ENCODE results near the gene TTC3.
A peak's percentile ranks its signal among the peaks of the same experiment; 100 is the strongest.
"Not testable (repeated sequence)": the region's sequence is repeated elsewhere in the genome, so short reads cannot be mapped to it uniquely, and the experiment has no call there.

The TTC3 gene

GRCh38 chr21:37072988-37073416 is at the start of gene TTC3, which contains the start of gene PIGP:
Gene TTC3 (plus strand): TSS chr21:37073254. CDS start chr21:37087258, 14,004 bp downstream.
Gene PIGP (minus strand): TSS chr21:37073071. CDS start chr21:37072515, 556 bp downstream.
- H3K27me3 ChIP-seq (ENCODE audit: low read depth, low read length) = no peaks in the 10 kb centered on the region
- H3K27ac ChIP-seq (ENCODE audit: low read length) = peak within 1 kb of the TSS; percentile 99
- peak within 1 kb of the TSS; percentile 86 to 95 for H3K4me3 ChIP-seq (ENCODE audit: low read depth in 1 of 2, low read length in 2 of 2)
- peaks cover 16 to 29% of the 10 kb centered on the region in 2 donors for H3K4me1 ChIP-seq (ENCODE audit: control insufficient read depth in 1 of 2, insufficient read depth in 2 of 2, low read length in 2 of 2)
- no peaks in the 10 kb centered on the region for H3K9me3 ChIP-seq (ENCODE audit: control insufficient read depth in 1 of 2, low read length in 2 of 2)
- H3K36me3 ChIP-seq (ENCODE audit: control insufficient read depth in 1 of 2, insufficient read depth in 2 of 2, low read length in 2 of 2) = peaks cover 8 to 18% of the 10 kb centered on the region in 2 donors

- Histone ChIP-seq H3K27ac (ENCODE audit: low read length) (no peak overlapping the region), H3K4me1 (ENCODE audit: control insufficient read depth in 1 of 2, insufficient read depth in 2 of 2, low read length in 2 of 2) (no peaks in the 10 kb centered on the region), H3K27me3 (ENCODE audit: low read depth, low read length) (no peaks in the 10 kb centered on the region), H3K36me3 (ENCODE audit: control insufficient read depth in 1 of 2, insufficient read depth in 2 of 2, low read length in 2 of 2) (no peaks in the 10 kb centered on the region), H3K4me3 (ENCODE audit: low read depth in 1 of 2, low read length in 2 of 2) (no peak overlapping the region), H3K9me3 (ENCODE audit: control insufficient read depth in 1 of 2, low read length in 2 of 2) (no peaks in the 10 kb centered on the region)
These were observed 46.6 kb upstream of the TTC3 start for GRCh38 chr21:37026499-37026898.

GRCh38 chr21:37028570-37028969 is 44.5 kb upstream of the TTC3 start:
- no peaks in the 10 kb centered on the region for H3K4me1 ChIP-seq (ENCODE audit: control insufficient read depth in 1 of 2, insufficient read depth in 2 of 2, low read length in 2 of 2)
- H3K4me3 ChIP-seq (ENCODE audit: low read depth in 1 of 2, low read length in 2 of 2) = no peak overlapping the region
- H3K27me3 ChIP-seq (ENCODE audit: low read depth, low read length) = no peaks in the 10 kb centered on the region
- no peaks in the 10 kb centered on the region for H3K36me3 ChIP-seq (ENCODE audit: control insufficient read depth in 1 of 2, insufficient read depth in 2 of 2, low read length in 2 of 2)
- H3K9me3 ChIP-seq (ENCODE audit: control insufficient read depth in 1 of 2, low read length in 2 of 2) = no peaks in the 10 kb centered on the region
- H3K27ac ChIP-seq (ENCODE audit: low read length) = no peak overlapping the region

- Histone ChIP-seq H3K27me3 (ENCODE audit: low read depth, low read length) (no peaks in the 10 kb centered on the region), H3K36me3 (ENCODE audit: control insufficient read depth in 1 of 2, insufficient read depth in 2 of 2, low read length in 2 of 2) (no peaks in the 10 kb centered on the region), H3K4me3 (ENCODE audit: low read depth in 1 of 2, low read length in 2 of 2) (no peak overlapping the region), H3K27ac (ENCODE audit: low read length) (no peak overlapping the region), H3K4me1 (ENCODE audit: control insufficient read depth in 1 of 2, insufficient read depth in 2 of 2, low read length in 2 of 2) (no peaks in the 10 kb centered on the region), H3K9me3 (ENCODE audit: control insufficient read depth in 1 of 2, low read length in 2 of 2) (no peaks in the 10 kb centered on the region)
These were observed 42.2 kb upstream of the TTC3 start for GRCh38 chr21:37030864-37031263.

- Histone ChIP-seq H3K4me3 (ENCODE audit: low read depth in 1 of 2, low read length in 2 of 2) (no peak overlapping the region), H3K4me1 (ENCODE audit: control insufficient read depth in 1 of 2, insufficient read depth in 2 of 2, low read length in 2 of 2) (no peaks in the 10 kb centered on the region), H3K27ac (ENCODE audit: low read length) (no peak overlapping the region), H3K36me3 (ENCODE audit: control insufficient read depth in 1 of 2, insufficient read depth in 2 of 2, low read length in 2 of 2) (no peaks in the 10 kb centered on the region), H3K27me3 (ENCODE audit: low read depth, low read length) (no peaks in the 10 kb centered on the region), H3K9me3 (ENCODE audit: control insufficient read depth in 1 of 2, low read length in 2 of 2) (no peaks in the 10 kb centered on the region)
These were observed 40.8 kb upstream of the TTC3 start for GRCh38 chr21:37032293-37032692.

- Histone ChIP-seq H3K9me3 (ENCODE audit: control insufficient read depth in 1 of 2, low read length in 2 of 2) (no peaks in the 10 kb centered on the region), H3K36me3 (ENCODE audit: control insufficient read depth in 1 of 2, insufficient read depth in 2 of 2, low read length in 2 of 2) (no peaks in the 10 kb centered on the region), H3K4me1 (ENCODE audit: control insufficient read depth in 1 of 2, insufficient read depth in 2 of 2, low read length in 2 of 2) (no peaks in the 10 kb centered on the region), H3K4me3 (ENCODE audit: low read depth in 1 of 2, low read length in 2 of 2) (no peak overlapping the region), H3K27me3 (ENCODE audit: low read depth, low read length) (no peaks in the 10 kb centered on the region), H3K27ac (ENCODE audit: low read length) (no peak overlapping the region)
These were observed 40.1 kb upstream of the TTC3 start for GRCh38 chr21:37032877-37033471.

- H3K9me3 ChIP-seq (ENCODE audit: control insufficient read depth in 1 of 2, low read length in 2 of 2); H3K4me3 ChIP-seq (ENCODE audit: low read depth in 1 of 2, low read length in 2 of 2); H3K27me3 ChIP-seq (ENCODE audit: low read depth, low read length); H3K36me3 ChIP-seq (ENCODE audit: control insufficient read depth in 1 of 2, insufficient read depth in 2 of 2, low read length in 2 of 2); H3K4me1 ChIP-seq (ENCODE audit: control insufficient read depth in 1 of 2, insufficient read depth in 2 of 2, low read length in 2 of 2); H3K27ac ChIP-seq (ENCODE audit: low read length): not testable (repeated sequence)
These were observed 38.7 kb upstream of the TTC3 start for GRCh38 chr21:37034394-37034793.

- Histone ChIP-seq H3K4me3 (ENCODE audit: low read depth in 1 of 2, low read length in 2 of 2) (no peak overlapping the region), H3K27ac (ENCODE audit: low read length) (no peak overlapping the region), H3K36me3 (ENCODE audit: control insufficient read depth in 1 of 2, insufficient read depth in 2 of 2, low read length in 2 of 2) (no peaks in the 10 kb centered on the region), H3K4me1 (ENCODE audit: control insufficient read depth in 1 of 2, insufficient read depth in 2 of 2, low read length in 2 of 2) (no peaks in the 10 kb centered on the region), H3K27me3 (ENCODE audit: low read depth, low read length) (no peaks in the 10 kb centered on the region), H3K9me3 (ENCODE audit: control insufficient read depth in 1 of 2, low read length in 2 of 2) (no peaks in the 10 kb centered on the region)
These were observed 36.9 kb upstream of the TTC3 start for GRCh38 chr21:37036177-37036576.

- Histone ChIP-seq H3K9me3 (ENCODE audit: control insufficient read depth in 1 of 2, low read length in 2 of 2) (no peaks in the 10 kb centered on the region), H3K27ac (ENCODE audit: low read length) (no peak overlapping the region), H3K4me1 (ENCODE audit: control insufficient read depth in 1 of 2, insufficient read depth in 2 of 2, low read length in 2 of 2) (no peaks in the 10 kb centered on the region), H3K36me3 (ENCODE audit: control insufficient read depth in 1 of 2, insufficient read depth in 2 of 2, low read length in 2 of 2) (no peaks in the 10 kb centered on the region), H3K4me3 (ENCODE audit: low read depth in 1 of 2, low read length in 2 of 2) (no peak overlapping the region), H3K27me3 (ENCODE audit: low read depth, low read length) (no peaks in the 10 kb centered on the region)
These were observed 33.5 kb upstream of the TTC3 start for GRCh38 chr21:37039411-37040075.

GRCh38 chr21:37040212-37040611 is 32.8 kb upstream of the TTC3 start:
- Histone ChIP-seq H3K27me3 (ENCODE audit: low read depth, low read length) (no peaks in the 10 kb centered on the region), H3K36me3 (ENCODE audit: control insufficient read depth in 1 of 2, insufficient read depth in 2 of 2, low read length in 2 of 2) (no peaks in the 10 kb centered on the region), H3K4me1 (ENCODE audit: control insufficient read depth in 1 of 2, insufficient read depth in 2 of 2, low read length in 2 of 2) (no peaks in the 10 kb centered on the region), H3K9me3 (ENCODE audit: control insufficient read depth in 1 of 2, low read length in 2 of 2) (no peaks in the 10 kb centered on the region), H3K4me3 (ENCODE audit: low read depth in 1 of 2, low read length in 2 of 2) (no peak overlapping the region), H3K27ac (ENCODE audit: low read length) (no peak overlapping the region)

- Histone ChIP-seq H3K36me3 (ENCODE audit: control insufficient read depth in 1 of 2, insufficient read depth in 2 of 2, low read length in 2 of 2) (no peaks in the 10 kb centered on the region), H3K9me3 (ENCODE audit: control insufficient read depth in 1 of 2, low read length in 2 of 2) (no peaks in the 10 kb centered on the region), H3K4me1 (ENCODE audit: control insufficient read depth in 1 of 2, insufficient read depth in 2 of 2, low read length in 2 of 2) (no peaks in the 10 kb centered on the region), H3K4me3 (ENCODE audit: low read depth in 1 of 2, low read length in 2 of 2) (no peak overlapping the region), H3K27ac (ENCODE audit: low read length) (no peak overlapping the region), H3K27me3 (ENCODE audit: low read depth, low read length) (no peaks in the 10 kb centered on the region)
These were observed 31.3 kb upstream of the TTC3 start for GRCh38 chr21:37041706-37042271.

All from muscle layer of duodenum (tissue), 2 donors.